ENCODE data around the gene CD44.
"Not testable (repeated sequence)": the region's sequence is repeated elsewhere in the genome, so short reads cannot be mapped to it uniquely, and the experiment has no call there.

The CD44 gene

DNA sequence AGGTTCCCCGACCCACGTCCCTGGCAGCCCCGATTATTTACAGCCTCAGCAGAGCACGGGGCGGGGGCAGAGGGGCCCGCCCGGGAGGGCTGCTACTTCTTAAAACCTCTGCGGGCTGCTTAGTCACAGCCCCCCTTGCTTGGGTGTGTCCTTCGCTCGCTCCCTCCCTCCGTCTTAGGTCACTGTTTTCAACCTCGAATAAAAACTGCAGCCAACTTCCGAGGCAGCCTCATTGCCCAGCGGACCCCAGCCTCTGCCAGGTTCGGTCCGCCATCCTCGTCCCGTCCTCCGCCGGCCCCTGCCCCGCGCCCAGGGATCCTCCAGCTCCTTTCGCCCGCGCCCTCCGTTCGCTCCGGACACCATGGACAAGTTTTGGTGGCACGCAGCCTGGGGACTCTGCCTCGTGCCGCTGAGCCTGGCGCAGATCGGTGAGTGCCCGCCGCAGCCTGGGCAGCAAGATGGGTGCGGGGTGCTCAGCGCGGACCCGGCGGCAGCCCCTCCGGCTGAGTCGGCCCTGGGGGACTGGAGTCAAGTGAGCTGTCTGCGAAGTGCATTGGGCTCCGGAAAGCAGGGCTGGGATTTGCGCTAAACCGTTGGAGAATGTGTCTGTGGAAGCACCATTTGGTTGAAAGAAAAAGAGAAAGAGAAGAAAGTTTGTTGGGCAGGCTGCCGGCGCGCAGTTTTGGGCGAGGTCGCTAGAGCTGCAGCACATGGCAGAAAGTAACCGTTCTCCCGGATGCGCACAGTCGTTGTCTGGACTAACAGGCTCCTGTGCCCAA is at the start of gene CD44:
Gene CD44, plus strand, starts transcription at position 229 of the 779 bp plus-strand sequence. Its CDS starts 133 bp downstream, at position 362.
- peak; percentile 75 for DNase-seq

GRCh38 chr11:35089666-35090065 is 49.3 kb upstream of the CD44 start:
- DNase-seq, result no peak

- no peak for DNase-seq
Observed at GRCh38 chr11:35090125-35090524, 48.8 kb upstream of the CD44 start.

GRCh38 chr11:35090991-35091390 is 48.0 kb upstream of the CD44 start:
- not testable (repeated sequence) for DNase-seq

DNA sequence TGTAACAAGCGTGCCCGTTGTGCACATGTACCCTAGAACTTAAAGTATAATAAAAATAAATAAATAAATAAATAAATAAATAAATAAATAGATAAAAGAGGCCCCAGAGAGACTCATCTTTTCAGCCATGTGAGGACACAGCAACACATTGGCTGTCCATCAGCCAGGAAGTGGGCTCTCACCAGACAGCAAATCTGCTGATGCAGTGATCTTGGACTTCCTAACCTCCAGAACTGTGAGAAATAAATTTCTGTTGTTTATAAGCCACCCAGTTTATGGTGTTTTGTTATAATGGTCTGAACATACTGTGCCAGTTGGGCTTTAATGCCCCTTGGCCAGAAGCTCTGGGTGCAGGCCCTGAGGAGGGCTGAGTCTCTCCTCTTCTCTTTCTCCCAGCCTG is 42.2 kb upstream of the CD44 start:
- DNase-seq, result no peak

- DNase-seq, result no peak
Observed at GRCh38 chr11:35097814-35098455, 41.0 kb upstream of the CD44 start.

- DNase-seq, result no peak
Observed at GRCh38 chr11:35098855-35099254, 40.1 kb upstream of the CD44 start.

DNA sequence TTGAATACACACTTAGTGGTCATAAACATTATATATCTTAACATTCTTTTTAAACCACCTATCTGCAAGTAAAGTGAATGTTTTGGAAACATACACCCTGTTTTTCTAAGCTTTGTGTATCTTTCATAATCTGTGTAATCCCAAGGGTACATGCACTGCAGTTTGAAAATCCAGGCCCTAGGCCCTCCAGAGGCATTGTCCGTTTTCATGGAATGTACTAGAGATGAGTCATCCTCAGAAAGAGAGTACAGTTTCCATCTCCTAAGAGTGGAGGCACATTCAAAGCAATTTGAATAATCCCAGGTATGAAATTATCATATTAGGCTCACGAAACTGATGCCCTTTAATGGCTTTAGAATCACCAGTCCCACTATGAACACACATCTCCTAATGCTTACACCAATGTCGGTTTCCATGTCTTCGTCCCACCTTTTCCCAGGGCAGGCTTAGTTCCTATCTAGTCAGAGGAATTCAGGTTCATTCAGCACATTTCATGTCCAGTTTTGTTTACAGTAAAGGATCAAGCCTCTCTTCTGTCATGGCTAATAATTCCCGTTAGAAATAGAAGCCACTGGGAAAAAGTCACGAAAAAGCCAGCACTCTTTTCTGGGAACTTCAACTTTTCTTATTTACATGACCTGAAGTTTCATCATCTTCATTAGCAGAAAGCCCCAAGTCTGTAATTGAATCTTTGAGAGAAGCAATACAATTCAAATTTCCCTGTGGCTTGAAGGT is 39.5 kb upstream of the CD44 start:
- DNase-seq, result no peak

- DNase-seq, result no peak
Observed at GRCh38 chr11:35100013-35100383, 39.0 kb upstream of the CD44 start.

DNA sequence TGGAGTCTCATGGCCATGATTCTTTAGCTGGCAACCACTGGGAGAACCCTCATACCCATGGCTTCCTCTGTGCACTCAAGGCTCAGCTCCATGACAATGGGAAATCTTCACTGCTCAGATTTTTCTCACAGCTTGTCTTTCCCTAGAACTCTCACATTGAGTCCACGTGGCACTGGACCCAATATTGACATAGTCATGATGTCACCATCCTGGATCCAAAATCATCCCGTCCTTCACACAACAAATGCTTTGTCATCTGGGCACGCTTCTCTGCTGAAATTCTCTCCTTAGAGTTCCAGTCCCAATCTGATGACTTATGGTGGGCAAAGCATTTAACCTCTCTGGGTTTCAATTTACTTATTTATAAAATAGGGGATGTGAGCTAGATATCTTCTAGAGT is 37.7 kb upstream of the CD44 start:
- no peak for DNase-seq

- DNase-seq, result no peak
Observed at GRCh38 chr11:35102267-35102666, 36.7 kb upstream of the CD44 start.

GRCh38 chr11:35103366-35104208 is 35.4 kb upstream of the CD44 start:
- no peak for DNase-seq

GRCh38 chr11:35104655-35105054 is 34.3 kb upstream of the CD44 start:
- DNase-seq, result no peak

DNA sequence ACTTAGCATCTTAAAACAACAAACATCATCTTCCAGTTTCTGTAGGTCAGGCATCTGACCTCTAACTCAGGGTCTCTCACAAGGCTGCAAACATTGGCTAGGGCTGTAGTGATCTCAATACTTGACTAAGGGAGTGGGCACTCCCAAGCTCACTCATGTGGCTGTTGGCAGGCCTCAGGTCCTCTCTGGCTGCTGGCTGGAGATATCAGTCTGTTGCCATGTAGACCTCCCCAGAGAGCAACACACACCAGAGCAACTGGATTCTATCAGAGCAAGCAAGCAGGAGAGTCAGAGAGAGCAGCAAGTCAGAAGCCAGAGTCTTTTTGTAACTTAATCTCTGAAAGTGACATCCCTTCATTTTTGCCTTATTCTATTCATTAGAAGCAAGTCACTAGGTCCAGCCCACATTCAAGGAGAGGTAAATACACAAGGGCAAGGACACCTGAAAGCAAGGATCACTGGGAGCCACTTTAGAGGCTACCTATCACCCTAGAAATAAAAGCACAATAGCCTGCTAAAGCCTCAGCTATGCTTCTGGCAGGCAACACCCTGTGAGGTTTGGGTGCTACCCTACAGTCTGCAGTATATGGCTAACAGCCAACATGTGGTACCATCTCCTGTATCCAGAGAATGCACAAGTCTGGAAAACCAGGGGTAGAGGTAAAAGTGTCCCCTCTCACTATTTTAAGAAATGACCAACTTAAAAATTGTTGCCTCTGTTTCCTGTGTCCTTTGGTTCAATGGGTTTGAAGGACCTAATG is 33.5 kb upstream of the CD44 start:
- no peak for DNase-seq

DNA sequence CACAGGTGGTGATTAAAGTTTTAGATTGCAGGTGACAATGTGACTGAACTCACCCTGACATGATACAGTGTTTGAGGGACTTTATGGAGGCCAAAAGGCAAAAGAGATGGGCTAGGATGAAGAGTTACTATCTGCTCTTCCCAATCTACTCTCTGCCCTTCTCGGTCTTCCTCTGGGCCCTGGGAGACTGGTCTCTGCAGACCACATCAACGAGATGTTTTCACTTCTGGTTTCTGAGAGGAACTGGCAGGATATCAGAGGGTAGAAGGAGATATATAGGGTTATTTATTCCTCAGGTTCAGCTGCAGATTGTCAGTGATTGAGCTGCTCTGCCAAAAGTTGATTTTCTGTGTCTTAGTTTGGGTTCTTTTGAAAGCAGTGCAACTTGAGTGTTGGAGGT is 32.4 kb upstream of the CD44 start:
- no peak for DNase-seq

- DNase-seq, result no peak
Observed at GRCh38 chr11:35107861-35108260, 31.1 kb upstream of the CD44 start.

DNA sequence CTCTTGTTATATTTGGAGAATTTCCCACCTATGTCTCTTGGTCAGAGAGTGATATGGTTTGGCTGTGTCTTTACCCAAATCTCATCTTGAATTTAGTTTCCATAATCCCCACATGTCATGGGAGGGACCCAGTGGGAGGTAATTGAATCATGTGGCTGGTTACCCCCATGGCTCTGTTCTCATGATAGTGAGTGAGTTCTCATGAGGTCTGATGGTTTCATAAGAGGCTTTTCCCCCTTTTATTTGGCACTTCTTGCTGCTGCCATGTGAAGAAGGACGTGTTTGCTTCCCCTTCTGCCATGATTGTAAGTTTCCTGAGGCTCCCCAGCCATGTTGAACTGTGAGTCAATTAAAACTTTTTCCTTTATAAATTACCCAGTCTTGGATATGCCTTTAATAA is 30.6 kb upstream of the CD44 start:
- not testable (repeated sequence) for DNase-seq

- DNase-seq, result no peak
Observed at GRCh38 chr11:35109041-35109440, 29.9 kb upstream of the CD44 start.

DNA sequence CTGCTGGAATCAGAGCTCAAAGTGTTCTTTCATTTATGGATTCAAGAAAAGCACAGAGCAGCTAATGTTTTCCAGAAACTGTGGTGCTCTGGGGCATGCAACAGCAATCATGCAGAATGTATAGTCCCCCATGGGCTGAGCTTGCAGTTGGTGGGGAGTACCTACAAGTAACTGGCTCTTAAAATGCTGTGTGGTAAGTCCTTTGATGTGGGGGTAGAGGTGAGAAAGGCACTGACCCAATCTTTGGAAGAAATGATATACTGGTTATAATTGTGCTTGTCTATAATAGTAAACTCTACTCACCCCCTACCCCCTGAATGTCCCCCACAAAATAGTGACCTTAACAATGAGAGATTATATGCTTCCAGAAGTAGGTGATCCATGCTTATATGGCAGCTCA is 29.1 kb upstream of the CD44 start:
- no peak for DNase-seq

GRCh38 chr11:35111161-35112055 is 27.6 kb upstream of the CD44 start:
- DNase-seq, result no peak

Measured in activated T-cell treated with anti-CD3 and anti-CD28 coated beads for 4 hours (primary cell).